GM21360 (cell line): ENCODE results near the gene EFHC1.
"Not testable (repeated sequence)": the region's sequence is repeated elsewhere in the genome, so short reads cannot be mapped to it uniquely, and the experiment has no call there.

Experiments
- ATAC-seq: cut with Tn5 transposase; IDR thresholded peaks from one replicate; pipeline ENCODE4 v1.9.1; 2021; ENCODE audit warnings: mild to moderate bottlenecking, moderate library complexity; ENCODE audit not compliant: unreplicated experiment

EFHC1 gene

DNA sequence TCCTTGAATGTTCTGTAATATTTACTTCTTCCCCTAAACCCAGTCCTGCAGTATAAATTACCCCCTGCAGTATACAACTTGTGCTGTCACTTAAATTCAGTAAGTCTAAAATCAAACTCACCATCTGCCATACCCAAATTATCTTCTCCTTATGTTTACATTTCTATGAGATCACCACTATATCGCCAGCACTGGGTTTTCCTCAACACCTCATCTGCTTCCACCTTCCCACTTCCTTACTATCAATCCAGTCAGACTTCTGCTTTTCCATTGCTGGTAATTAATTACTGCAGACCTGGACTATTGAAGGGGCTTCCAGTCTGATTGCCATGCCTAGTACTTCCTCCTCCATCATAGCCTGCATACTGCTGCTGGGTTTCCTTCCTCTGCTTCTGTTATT lies 15.2 kb downstream of the EFHC1 start:
- ATAC-seq, result no peak

DNA sequence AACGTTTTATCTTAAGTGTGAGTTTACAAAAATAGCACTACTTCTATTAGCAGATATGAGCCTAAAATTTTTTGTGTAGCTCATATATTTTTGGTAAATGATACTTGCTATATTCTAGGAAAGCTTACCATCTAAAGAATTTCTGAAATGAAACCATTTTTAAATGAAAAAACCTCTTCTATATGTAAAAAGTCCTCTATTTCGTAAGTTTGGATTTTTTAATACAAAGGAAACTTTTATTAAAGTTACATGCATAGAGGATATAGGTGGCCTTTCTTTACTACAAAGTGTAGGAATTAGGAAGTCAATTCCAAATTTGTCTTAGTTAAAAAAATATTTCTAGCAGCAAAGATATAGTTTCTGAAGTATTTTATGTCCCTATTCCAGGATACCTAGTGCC lies 18.8 kb downstream of the EFHC1 start:
- ATAC-seq, result no peak

DNA sequence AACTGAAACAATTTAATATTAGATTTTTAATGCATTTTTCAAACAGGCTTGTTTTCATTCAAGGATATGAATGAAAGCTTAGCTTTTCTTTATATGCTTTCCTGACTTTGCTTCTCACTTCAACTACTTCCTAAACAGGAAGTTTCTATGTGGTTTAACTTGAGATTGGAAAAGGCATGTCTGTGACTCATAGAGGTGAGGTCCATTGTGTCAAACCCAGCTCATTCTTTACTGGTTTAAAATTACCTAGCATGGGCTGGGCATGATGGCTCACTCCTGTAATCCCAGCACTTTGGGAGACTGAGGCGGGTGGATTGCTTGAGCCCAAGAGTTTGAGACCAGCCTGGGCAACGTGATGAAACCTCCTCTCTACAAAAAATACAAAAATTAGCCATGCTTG lies 34.4 kb downstream of the EFHC1 start:
- ATAC-seq, result no peak

DNA sequence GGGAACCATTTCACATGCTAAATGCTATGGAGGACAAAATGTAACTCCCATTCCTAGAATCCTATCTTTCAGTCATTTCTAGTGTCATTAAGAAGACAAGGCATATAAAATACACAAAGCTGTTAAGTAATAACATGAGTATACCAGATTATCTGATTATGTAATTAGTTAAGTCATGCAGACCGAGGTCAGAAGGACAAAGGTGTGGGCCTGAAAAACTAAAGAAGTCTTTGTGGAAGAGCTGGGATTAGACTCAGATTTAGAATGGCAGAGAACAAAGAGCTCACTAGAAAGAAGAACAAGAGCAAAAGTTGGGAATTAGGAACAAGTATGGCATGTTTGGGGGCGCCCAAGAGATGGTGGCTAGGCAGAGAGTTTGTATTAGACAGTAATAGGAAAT lies 37.0 kb downstream of the EFHC1 start:
- no peak for ATAC-seq

DNA sequence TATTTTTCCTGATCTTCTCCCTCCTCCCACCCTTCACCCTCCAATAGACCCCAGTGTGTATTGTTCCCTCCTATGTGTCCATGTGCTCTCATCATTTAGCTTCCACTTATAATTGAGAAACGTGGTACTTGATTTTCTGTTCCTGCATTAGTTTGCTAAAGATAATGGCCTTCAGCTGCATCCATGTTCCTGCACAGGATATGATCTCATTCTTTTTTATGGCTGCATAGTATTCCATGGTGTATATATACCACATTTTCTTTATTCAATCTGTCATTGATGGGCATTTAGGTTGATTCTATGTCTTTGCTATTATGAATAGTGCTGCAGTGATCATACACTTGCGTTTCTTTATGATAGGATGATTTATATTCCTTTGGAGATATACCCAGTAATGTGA lies 41.1 kb downstream of the EFHC1 start:
- not testable (repeated sequence) for ATAC-seq

DNA sequence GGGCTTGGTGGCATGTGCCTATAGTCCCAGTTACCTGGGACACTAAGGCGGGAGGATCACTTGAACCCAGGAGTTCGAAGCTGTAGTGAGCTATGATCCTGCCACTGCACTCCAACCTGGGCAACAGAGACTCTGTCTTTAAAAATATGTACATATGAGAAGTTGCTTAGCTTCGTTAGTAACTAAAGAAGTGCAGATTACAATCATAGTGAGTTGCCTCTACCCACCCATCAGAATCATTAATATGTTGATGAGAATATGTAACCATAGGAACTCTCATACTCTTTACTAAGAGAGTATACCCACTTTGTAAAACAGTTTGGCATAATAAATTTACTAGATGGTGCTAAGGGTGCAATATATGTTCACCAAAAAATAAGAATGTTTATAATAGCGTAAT lies 54.0 kb downstream of the EFHC1 start:
- ATAC-seq, result no peak

DNA sequence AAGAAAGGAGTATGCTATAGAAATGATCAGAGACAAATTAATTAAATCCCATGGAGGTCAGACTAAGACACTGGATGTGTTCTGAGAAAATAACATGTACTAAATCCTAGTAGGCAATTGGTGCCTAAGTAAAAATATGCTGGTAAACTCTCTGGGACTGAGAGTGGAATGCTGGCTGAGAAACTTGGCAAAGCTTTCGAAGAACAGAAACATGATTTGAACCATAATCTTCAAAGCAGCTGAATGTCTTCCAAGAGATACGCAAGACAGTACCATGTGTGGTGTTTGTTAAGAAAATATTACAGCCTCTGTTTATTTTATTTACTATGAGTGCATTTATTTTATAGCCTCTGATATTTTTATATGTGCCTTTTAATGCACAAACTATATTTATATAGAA lies 55.2 kb downstream of the EFHC1 start:
- ATAC-seq, result no peak

DNA sequence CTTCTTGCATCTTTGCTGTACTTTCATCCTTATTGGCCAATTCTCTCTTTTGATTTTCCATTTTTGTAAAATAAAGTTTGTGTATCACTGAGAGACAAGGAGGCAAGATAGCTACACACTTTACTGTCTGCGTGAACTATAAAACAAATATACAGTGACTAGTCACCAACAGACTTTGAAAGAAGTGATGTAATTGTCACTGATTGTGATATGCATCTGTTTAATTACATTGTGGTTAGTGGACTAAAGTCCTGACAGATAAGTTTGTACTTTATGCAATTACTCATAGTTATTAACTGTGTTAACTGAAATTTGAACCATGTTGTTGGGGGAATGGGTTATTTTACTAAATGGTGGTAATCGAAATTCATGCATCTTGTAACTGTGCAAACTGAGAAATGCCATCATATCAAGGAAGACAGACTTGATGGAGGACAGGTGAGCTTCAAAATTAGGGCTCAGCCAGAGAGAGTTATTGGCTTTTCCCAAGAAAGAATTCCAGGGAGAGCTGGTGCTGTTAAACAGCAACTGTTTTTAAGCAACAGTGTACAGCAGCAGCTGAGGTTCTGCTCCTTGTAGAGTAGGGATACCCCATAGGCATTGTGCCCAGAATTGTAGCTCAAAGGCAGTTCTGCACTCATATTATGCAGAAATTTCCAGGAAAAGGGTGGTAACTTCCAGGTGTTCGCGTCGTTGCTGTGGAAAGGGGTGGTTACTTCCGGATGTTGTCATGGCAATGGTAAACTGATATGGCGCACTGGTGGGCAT lies 62.9 kb downstream of the EFHC1 start:
- ATAC-seq, result no peak

DNA sequence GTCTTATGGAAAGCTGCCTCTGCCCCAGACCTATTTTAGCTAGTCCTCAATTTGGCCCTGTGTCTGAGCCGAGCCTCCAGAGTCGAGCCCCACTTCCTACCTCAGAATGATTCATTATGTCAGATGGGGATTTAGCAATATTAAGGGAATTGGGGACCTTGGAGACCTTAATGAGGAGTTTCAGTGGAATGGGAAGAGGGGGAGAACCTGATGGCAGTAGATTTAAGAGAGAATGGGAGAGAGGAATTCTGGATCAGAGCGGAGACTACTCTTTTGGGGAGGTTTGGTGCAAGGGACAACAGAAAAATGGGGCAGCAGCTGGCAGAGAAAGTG lies 63.5 kb downstream of the EFHC1 start:
- ATAC-seq, result no peak

DNA sequence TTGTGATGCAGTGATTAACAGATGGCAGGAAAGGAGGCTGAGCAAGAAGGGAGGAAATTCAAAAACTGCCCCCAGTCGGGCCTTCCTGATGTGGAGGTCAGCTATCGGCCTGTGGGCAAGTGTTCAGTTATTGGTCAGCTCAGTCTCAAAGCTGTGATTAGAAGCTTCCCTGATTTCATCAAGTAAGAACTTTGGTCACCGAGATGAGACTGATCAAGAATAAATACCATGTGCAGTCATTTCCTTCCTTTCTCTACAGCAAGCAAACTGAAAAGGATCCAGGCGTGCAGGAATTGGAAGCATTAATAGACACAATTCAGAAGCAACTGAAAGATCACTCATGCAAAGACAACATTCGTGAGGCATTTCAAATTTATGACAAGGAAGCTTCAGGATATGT lies 69.7 kb downstream of the EFHC1 start:
- no peak for ATAC-seq

DNA sequence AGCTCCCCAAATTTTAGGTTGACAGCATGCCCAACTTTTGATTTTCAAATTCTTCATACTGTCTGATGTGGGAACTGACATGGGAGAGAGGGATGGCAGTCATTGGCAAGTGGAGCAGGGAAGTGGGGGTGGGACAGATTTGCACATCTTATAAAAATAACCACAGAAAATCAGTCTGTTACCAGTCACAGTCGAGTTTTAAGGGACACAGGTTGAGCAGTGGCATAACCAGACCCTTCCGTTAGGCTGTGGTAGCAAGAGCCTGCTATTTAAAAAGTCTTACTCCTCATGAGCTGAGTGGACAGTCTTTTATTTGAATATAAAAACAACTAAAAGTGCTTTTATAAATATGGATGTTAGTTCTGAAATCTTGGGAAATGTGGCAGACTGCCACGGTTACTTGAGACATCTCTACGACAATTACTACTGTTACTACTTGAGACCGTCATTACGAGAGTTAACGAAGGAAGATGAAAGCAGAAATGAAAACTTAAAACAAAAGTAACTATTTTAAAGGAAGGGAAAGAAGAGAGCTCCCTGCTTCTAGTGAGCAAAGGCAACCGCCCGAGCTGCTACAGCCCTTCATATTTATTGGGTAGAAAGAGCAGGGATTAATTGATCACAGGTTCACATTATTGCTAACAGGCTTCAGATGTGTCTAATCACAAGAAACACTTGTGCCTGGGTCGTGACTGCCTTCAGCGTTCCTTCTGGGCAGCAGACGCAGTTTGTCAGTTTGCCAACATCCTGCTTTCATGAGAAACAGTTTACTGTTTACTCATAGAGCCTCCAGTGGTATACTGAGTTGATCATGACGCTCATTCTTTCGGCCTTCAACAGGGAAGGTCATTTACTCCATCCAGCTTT lies 71.3 kb downstream of the EFHC1 start:
- ATAC-seq, result peak; percentile 50

DNA sequence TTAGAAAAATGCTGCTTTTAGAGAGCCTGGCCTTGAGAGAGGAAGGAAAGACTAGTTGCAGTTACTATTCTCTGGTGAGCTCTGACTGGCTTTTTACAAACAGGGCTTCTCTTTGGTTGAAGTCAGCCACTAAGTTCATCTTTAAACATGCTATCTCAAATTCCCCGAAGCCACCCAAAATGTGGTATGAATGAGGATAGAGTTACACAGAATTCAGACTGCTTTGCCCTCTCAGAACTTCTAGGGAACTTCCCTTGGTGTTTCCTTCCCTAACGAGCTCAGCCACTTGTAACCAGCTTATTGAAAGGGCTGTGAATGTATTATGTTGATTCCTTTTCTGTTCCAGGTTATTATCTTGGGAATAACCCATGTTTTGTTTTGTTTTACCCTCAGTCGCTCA lies 73.5 kb downstream of the EFHC1 start:
- no peak for ATAC-seq

DNA sequence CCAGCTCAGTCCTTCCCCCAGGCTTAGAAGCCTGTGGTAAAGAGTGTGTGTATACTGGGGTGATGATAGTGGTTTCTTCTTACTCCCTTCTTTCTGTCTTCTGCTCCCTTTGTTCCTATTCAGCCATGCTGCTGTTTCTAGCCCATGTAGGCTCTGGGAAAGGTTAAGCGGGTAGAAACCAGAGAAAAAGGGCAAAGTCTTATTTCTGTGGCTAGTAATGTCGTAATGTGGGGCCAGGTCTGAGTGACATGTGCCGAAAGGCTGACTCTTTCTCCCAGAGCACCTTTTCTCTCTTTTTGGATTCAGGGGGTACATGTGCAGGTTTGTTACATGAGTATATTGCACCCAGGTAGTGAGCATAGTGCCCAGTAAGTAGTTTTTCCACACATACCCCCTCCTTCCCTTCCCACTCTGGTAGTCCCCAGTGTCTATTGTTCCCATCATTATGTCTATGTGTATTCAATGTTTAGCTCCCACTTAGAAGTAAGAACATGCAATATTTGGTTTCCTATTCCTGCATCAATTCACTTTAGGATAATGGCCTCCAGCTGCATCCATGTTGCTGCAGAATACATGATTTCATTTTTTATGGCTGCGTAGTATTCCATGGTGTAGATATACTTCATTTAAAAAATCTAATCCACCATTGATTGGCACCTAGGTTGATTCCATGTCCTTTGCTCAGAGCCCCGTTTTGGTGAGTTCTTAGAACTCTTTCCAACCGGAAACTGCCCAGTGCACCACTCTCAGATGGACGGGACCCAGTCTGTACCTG lies 74.3 kb downstream of the EFHC1 start:
- no peak for ATAC-seq

DNA sequence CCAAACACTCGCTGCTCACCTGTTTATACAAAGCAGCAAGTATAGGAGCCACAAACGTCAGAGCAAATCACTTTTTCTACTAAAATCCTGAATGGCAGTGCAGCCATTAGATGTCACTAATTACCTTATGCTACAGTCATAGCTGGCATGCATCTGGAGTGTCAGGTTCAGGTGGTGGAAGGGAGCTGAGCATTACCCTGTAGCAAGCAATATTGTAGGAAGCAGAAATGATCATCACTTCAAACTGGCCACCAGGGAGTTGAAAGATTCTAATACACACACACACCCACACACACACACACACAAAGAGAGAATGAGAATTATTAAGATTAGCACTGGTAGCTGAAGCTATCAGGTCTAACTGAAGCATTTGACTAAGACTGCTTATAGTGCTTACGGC lies 75.8 kb downstream of the EFHC1 start:
- ATAC-seq, result no peak

DNA sequence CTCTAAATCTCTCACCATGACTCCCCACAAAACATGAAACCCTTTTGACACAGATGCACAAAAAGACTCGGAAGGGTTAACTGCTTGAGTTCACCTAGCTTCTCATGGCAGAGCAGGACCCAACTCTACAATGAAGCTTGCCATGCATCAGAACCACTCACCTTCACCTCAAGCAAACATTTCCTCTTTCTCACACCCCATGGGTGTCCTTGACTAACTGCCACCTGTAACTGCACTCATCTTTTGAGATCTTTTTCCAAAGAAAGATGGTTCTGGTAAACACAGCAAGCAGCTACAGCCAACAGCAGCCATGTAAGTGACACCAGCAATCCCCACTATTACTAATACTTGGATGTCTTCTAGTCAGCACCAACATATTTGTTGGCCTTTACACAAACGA lies 76.5 kb downstream of the EFHC1 start:
- no peak for ATAC-seq

DNA sequence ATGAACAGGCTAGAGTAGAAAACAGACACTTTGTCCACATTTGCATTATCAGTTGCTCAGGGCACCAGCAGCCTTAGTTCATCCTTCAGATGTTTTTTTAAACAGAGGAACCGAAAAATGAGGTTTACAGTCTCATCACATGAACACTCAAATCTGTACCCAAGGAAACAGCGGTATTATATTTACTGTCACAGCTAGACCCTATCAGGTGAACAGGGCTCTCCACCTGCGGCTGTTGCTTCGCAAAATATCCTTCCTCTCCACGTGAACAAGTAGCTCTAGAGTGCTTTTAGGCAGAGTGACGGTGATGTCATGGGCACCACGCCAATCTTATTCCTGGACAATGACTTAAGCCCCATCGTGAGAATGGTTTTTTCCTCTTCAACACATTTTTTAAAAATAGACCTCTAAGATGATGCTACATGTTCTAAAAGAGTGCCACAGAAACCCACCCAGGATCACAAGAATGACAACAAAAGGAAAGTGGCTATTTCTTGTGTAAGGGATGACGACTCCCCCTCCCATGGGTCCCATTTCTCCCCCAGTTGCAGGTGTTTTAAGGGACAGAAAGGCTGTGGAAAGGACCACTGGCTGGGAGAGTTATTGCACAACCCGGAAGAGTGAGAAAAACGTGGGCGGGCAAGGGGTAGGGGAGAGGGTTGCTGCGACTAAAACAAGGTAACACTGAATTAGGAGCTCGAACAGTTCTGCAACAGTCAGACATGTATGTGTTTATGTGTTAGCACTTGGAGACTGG lies 77.7 kb downstream of the EFHC1 start:
- peak; percentile 86 for ATAC-seq

DNA sequence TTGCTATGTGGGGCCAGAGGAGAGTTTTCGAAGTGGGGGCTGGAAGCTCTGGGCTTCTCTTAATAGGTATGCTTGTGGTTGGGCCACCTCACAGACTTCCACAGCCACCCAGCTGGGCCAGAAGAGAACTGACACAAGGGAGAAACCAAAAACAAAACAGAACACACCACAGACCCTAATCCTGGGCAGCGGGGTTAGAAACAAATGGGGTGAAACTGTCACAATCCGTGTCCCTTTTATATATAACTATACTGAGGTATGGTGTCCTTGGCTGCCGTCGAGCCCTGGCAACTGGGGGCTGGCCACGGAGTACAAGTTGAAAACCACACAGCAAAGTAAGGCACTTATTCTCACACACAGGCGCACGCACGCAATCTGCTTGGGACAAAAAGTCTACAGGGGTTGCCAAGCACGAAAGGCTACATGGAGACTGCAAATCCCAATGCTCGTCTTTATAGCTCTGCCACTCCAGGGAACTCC lies 78.4 kb downstream of the EFHC1 start:
- ATAC-seq, result peak; percentile 39

DNA sequence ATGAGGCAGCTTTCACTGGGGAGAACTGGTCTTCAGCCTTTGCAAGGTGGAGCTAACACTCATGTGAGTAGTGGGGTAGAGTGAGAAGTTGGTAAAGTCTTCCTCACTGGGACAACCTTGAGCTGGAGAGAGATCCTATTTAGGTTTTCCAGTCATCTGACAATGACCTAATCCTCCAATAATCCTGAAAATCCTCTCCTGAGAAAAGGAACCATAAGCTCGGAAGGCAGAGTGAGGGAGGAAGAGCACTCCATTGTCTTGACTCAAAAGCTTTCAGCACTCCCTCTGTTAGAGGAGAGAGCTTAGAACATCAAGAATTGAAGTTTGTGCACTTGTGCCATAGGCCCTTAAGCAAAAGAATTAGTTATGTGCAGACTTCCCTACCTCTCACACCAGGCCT lies 78.9 kb downstream of the EFHC1 start:
- ATAC-seq, result no peak

DNA sequence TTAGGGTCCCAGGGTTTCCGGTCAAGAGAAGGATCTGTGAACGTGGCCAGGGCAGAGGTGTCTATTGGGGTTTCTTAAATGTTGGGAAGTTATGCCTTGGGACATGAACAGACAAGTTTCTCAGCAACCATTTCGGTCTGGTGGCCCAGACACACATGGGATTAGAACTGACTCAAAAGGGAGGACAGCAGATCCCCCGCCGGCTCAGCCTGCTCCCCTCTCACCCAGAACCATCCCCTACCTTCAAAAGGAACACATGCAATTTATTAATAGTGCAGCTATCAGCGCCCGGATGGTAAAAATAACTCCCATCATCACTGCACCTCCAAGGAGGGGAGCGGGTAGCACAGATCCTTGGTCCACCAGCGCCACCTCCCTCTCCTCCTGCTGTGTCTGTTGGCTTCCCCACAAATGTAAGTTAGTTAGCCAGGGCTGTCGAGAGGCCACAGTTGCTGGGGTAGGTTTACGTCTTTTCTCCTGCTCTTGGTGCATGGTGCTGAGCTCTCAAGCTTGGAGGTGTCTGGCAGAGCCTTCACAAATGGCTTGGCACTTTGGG lies 79.6 kb downstream of the EFHC1 start:
- no peak for ATAC-seq
